HG03520 (cell line): ENCODE data around the gene CDK5.
"Not testable (repeated sequence)": the region's sequence is repeated elsewhere in the genome, so short reads cannot be mapped to it uniquely, and the experiment has no call there.

ENCODE experiments used
- ATAC-seq: cut with Tn5 transposase; IDR thresholded peaks from one replicate; pipeline ENCODE4 v1.9.1; 2021; ENCODE audit warnings: mild to moderate bottlenecking, moderate library complexity; ENCODE audit not compliant: unreplicated experiment

Gene CDK5

GRCh38 chr7:151035902-151036301 lies 21.8 kb downstream of the CDK5 start:
- no peak for ATAC-seq

GRCh38 chr7:151035026-151035717 lies 22.5 kb downstream of the CDK5 start:
- no peak for ATAC-seq

- no peak for ATAC-seq
Measured at GRCh38 chr7:151034312-151035025, 23.2 kb downstream of the CDK5 start.

GRCh38 chr7:151033864-151034249 lies 23.8 kb downstream of the CDK5 start:
- ATAC-seq: no peak

GRCh38 chr7:151032936-151033863 lies 24.5 kb downstream of the CDK5 start:
- ATAC-seq: no peak

GRCh38 chr7:151031011-151031410 lies 26.7 kb downstream of the CDK5 start:
- ATAC-seq: no peak

- no peak for ATAC-seq
Measured at GRCh38 chr7:151028948-151029501, 28.7 kb downstream of the CDK5 start.

GRCh38 chr7:151028131-151028947 lies 29.4 kb downstream of the CDK5 start, which contains the start of gene ABCB8:
Gene ABCB8, plus strand, starts transcription at chr7:151028450. Its CDS starts 66 bp downstream, at chr7:151028516.
- peak; percentile 97 for ATAC-seq

- ATAC-seq: not testable (repeated sequence)
Measured at GRCh38 chr7:151027728-151028130, 30.0 kb downstream of the CDK5 start.

GRCh38 chr7:151026771-151027727 lies 30.6 kb downstream of the CDK5 start:
- not testable (repeated sequence) for ATAC-seq

GRCh38 chr7:151025924-151026671 lies 31.6 kb downstream of the CDK5 start:
- ATAC-seq: no peak

GRCh38 chr7:151024435-151025056 lies 33.2 kb downstream of the CDK5 start, which contains the start of gene ATG9B:
Gene ATG9B, minus strand, starts transcription at chr7:151024494. Its CDS starts 71 bp downstream, at chr7:151024423.
- ATAC-seq: no peak

- no peak for ATAC-seq
Measured at GRCh38 chr7:151023232-151023631, 34.5 kb downstream of the CDK5 start.

GRCh38 chr7:151020231-151020630 lies 37.5 kb downstream of the CDK5 start:
- no peak for ATAC-seq

GRCh38 chr7:151019130-151019447 lies 38.6 kb downstream of the CDK5 start:
- no peak for ATAC-seq

GRCh38 chr7:151018421-151019129 lies 39.1 kb downstream of the CDK5 start:
- no peak for ATAC-seq

GRCh38 chr7:151017953-151018420 lies 39.7 kb downstream of the CDK5 start:
- no peak for ATAC-seq
